ENCODE data around the gene APBB2. TPM values are rescaled to one million over a fixed set of nuclear protein-coding genes. Genes with fewer than 3 reads are reported as not detected.

Gene APBB2
- total RNA-seq, 1 donor from 2014 or later, result 63.2 TPM

GRCh38 chr4:41158756-41159155, 55.6 kb downstream of the APBB2 start:
- DNase-seq (ENCODE audit: low spot score in 2 of 2, unreplicated experiment in 2 of 2), result no peak
- Mint-ChIP-seq H3K4me1 (peaks cover 51% of the 10 kb centered on the region), H3K27ac (no peak overlapping the region), H3K4me3 (no peak overlapping the region), H3K9me3 (peaks cover 5% of the 10 kb centered on the region), H3K27me3 (ENCODE audit: low read depth) (no peaks in the 10 kb centered on the region), H3K36me3 (no peaks in the 10 kb centered on the region)
- TF ChIP-seq, protein P1, sequence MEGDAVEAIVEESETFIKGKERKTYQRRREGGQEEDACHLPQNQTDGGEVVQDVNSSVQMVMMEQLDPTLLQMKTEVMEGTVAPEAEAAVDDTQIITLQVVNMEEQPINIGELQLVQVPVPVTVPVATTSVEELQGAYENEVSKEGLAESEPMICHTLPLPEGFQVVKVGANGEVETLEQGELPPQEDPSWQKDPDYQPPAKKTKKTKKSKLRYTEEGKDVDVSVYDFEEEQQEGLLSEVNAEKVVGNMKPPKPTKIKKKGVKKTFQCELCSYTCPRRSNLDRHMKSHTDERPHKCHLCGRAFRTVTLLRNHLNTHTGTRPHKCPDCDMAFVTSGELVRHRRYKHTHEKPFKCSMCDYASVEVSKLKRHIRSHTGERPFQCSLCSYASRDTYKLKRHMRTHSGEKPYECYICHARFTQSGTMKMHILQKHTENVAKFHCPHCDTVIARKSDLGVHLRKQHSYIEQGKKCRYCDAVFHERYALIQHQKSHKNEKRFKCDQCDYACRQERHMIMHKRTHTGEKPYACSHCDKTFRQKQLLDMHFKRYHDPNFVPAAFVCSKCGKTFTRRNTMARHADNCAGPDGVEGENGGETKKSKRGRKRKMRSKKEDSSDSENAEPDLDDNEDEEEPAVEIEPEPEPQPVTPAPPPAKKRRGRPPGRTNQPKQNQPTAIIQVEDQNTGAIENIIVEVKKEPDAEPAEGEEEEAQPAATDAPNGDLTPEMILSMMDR (IDR thresholded peaks at IDR 0.05; ENCODE audit: unreplicated experiment), result no peak

DNA sequence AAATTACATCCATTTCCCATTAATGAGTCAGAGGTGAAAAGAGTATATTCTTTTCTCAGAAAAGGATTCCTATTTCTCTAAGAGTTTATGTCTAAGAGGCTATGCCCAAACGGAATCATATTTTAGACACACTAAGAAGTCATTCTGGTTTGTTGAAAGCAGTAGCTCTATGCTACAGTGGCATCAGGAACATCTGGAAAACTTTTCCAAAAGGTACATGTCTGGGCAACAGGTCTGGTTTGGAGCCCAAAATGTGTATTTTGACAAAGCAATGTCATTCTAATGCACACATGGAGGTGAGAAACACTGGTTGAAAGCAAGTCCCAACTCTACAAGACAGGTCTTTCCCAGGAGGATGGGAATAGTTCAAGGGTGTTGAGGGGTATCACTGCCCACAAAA, 56.1 kb downstream of the APBB2 start:
- TF ChIP-seq, protein P1 (IDR thresholded peaks at IDR 0.05; ENCODE audit: unreplicated experiment), result no peak
- H3K27me3 Mint-ChIP-seq (ENCODE audit: low read depth), result no peaks in the 10 kb centered on the region
- H3K4me3 Mint-ChIP-seq, result no peak overlapping the region
- no peak for DNase-seq (ENCODE audit: low spot score in 2 of 2, unreplicated experiment in 2 of 2)
- H3K27ac Mint-ChIP-seq, result no peak overlapping the region
- H3K9me3 Mint-ChIP-seq, result peaks cover 5% of the 10 kb centered on the region
- H3K4me1 Mint-ChIP-seq, result peaks cover 55% of the 10 kb centered on the region
- peaks cover under 1% of the 10 kb centered on the region for H3K36me3 Mint-ChIP-seq

- H3K9me3 Mint-ChIP-seq, result peaks cover 5% of the 10 kb centered on the region
- no peak for DNase-seq (ENCODE audit: low spot score in 2 of 2, unreplicated experiment in 2 of 2)
- H3K4me1 Mint-ChIP-seq, result peaks cover 54% of the 10 kb centered on the region
- no peak overlapping the region for H3K4me3 Mint-ChIP-seq
- H3K27me3 Mint-ChIP-seq (ENCODE audit: low read depth), result no peaks in the 10 kb centered on the region
- peaks cover 3% of the 10 kb centered on the region for H3K36me3 Mint-ChIP-seq
- peak overlapping the region; percentile 67 for H3K27ac Mint-ChIP-seq
- TF ChIP-seq, protein P1 (IDR thresholded peaks at IDR 0.05; ENCODE audit: unreplicated experiment), result no peak
Observed at GRCh38 chr4:41157009-41157408, 57.3 kb downstream of the APBB2 start.

- H3K36me3 Mint-ChIP-seq, result peaks cover 3% of the 10 kb centered on the region
- no peak overlapping the region for H3K4me3 Mint-ChIP-seq
- peaks cover 51% of the 10 kb centered on the region for H3K4me1 Mint-ChIP-seq
- peaks cover 5% of the 10 kb centered on the region for H3K9me3 Mint-ChIP-seq
- no peak for DNase-seq (ENCODE audit: low spot score in 2 of 2, unreplicated experiment in 2 of 2)
- TF ChIP-seq, protein P1 (IDR thresholded peaks at IDR 0.05; ENCODE audit: unreplicated experiment), result no peak
- no peaks in the 10 kb centered on the region for H3K27me3 Mint-ChIP-seq (ENCODE audit: low read depth)
- H3K27ac Mint-ChIP-seq, result peak overlapping the region; percentile 95
Observed at GRCh38 chr4:41156574-41156973, 57.8 kb downstream of the APBB2 start.

GRCh38 chr4:41155194-41155830, 59.0 kb downstream of the APBB2 start:
- H3K4me3 Mint-ChIP-seq, result peak overlapping the region; percentile 31
- peaks cover 45% of the 10 kb centered on the region for H3K4me1 Mint-ChIP-seq

More at GRCh38 chr4:41155194-41155830, 59.0 kb downstream of the APBB2 start:
- no peak for DNase-seq (ENCODE audit: low spot score in 2 of 2, unreplicated experiment in 2 of 2)
- TF ChIP-seq, protein P1 (IDR thresholded peaks at IDR 0.05; ENCODE audit: unreplicated experiment), result no peak
- Mint-ChIP-seq H3K36me3 (peaks cover 3% of the 10 kb centered on the region), H3K27ac (peak overlapping the region; percentile 95), H3K9me3 (peaks cover 5% of the 10 kb centered on the region), H3K27me3 (ENCODE audit: low read depth) (no peaks in the 10 kb centered on the region)
